Measurements from ENCODE around the gene TNFSF4.
"Not testable (repeated sequence)": the region's sequence is repeated elsewhere in the genome, so short reads cannot be mapped to it uniquely, and the experiment has no call there.

The TNFSF4 gene

GRCh38 chr1:173164178-173164577 is 43.0 kb downstream of the TNFSF4 start:
- no peak for DNase-seq (ENCODE audit: low read depth in 2 of 2, low spot score in 1 of 2)

GRCh38 chr1:173163222-173163621 is 43.9 kb downstream of the TNFSF4 start:
- DNase-seq (ENCODE audit: low read depth in 2 of 2, low spot score in 1 of 2): no peak

GRCh38 chr1:173162601-173163000 is 44.5 kb downstream of the TNFSF4 start:
- DNase-seq (ENCODE audit: low read depth in 2 of 2, low spot score in 1 of 2): no peak

- DNase-seq (ENCODE audit: low read depth in 2 of 2, low spot score in 1 of 2): no peak
These were observed 45.5 kb downstream of the TNFSF4 start for GRCh38 chr1:173161510-173162221.

- not testable (repeated sequence) for DNase-seq (ENCODE audit: low read depth in 2 of 2, low spot score in 1 of 2)
These were observed 53.2 kb downstream of the TNFSF4 start for GRCh38 chr1:173153964-173154363.

GRCh38 chr1:173153503-173153902 is 53.6 kb downstream of the TNFSF4 start:
- DNase-seq (ENCODE audit: low read depth in 2 of 2, low spot score in 1 of 2): no peak

- no peak for DNase-seq (ENCODE audit: low read depth in 2 of 2, low spot score in 1 of 2)
These were observed 54.5 kb downstream of the TNFSF4 start for GRCh38 chr1:173152598-173152997.

- DNase-seq (ENCODE audit: low read depth in 2 of 2, low spot score in 1 of 2): no peak
These were observed 56.3 kb downstream of the TNFSF4 start for GRCh38 chr1:173150795-173151194.

- no peak for DNase-seq (ENCODE audit: low read depth in 2 of 2, low spot score in 1 of 2)
These were observed 57.2 kb downstream of the TNFSF4 start for GRCh38 chr1:173149887-173150286.

- no peak for DNase-seq (ENCODE audit: low read depth in 2 of 2, low spot score in 1 of 2)
These were observed 58.2 kb downstream of the TNFSF4 start for GRCh38 chr1:173148971-173149370.

- DNase-seq (ENCODE audit: low read depth in 2 of 2, low spot score in 1 of 2): no peak
These were observed 58.6 kb downstream of the TNFSF4 start for GRCh38 chr1:173148545-173148944.

GRCh38 chr1:173140733-173141132 is 66.4 kb downstream of the TNFSF4 start:
- no peak for DNase-seq (ENCODE audit: low read depth in 2 of 2, low spot score in 1 of 2)

- DNase-seq (ENCODE audit: low read depth in 2 of 2, low spot score in 1 of 2): no peak
These were observed 67.4 kb downstream of the TNFSF4 start for GRCh38 chr1:173139706-173140105.

GRCh38 chr1:173137107-173137706 is 69.9 kb downstream of the TNFSF4 start:
- DNase-seq (ENCODE audit: low read depth in 2 of 2, low spot score in 1 of 2): no peak

- no peak for DNase-seq (ENCODE audit: low read depth in 2 of 2, low spot score in 1 of 2)
These were observed 72.3 kb downstream of the TNFSF4 start for GRCh38 chr1:173134800-173135199.

GRCh38 chr1:173134029-173134428 is 73.1 kb downstream of the TNFSF4 start:
- no peak for DNase-seq (ENCODE audit: low read depth in 2 of 2, low spot score in 1 of 2)
